ENCODE measurements around the gene CACNG1. TPM values are rescaled to one million over a fixed set of nuclear protein-coding genes. Genes with fewer than 3 reads are reported as not detected.

Gene CACNG1
- total RNA-seq, 1 experiment from 2014 or later = not detected

DNA sequence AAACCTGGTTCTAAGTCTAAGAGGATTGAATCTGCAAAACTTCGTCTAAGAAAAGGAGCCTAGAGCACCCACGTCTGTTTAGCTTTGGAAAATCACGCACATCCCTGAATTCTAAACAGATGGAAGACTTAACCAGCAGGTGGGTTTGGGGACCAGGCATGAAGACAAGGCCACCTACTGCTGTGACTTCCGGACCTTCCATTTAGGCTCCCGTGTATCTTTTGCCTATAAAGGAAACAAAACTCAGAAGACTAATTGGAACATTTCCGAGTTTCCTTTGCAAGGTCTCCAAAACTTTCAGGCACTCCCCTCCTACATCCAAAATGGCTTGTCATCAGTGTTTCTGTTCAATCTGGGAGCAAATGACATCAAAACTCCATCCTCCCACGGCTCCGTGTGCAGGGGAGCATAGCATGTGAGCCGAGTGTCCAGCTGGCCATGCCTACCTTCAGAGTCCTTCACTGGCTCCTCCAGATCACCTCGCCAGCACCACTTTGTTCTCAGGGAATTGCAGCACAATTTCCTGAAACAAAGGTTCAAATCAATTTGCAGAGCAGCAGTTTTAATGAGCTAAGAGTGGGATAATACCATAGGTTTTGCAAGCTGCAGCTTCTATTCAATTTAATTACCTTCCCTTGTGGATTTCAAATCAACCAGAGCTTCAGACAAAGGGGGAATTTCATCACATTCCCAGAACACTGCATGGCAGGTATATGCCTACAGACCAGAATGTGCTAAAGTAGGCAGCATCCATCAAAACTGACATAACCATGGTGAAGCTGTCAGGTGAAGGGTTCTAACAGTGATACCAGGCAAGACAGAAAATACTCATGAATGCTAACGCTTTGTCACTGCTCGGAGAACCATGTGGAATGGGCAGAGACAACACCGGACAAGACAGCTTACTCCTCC is 23.5 kb downstream of the CACNG1 start:
- TF ChIP-seq, protein P1, sequence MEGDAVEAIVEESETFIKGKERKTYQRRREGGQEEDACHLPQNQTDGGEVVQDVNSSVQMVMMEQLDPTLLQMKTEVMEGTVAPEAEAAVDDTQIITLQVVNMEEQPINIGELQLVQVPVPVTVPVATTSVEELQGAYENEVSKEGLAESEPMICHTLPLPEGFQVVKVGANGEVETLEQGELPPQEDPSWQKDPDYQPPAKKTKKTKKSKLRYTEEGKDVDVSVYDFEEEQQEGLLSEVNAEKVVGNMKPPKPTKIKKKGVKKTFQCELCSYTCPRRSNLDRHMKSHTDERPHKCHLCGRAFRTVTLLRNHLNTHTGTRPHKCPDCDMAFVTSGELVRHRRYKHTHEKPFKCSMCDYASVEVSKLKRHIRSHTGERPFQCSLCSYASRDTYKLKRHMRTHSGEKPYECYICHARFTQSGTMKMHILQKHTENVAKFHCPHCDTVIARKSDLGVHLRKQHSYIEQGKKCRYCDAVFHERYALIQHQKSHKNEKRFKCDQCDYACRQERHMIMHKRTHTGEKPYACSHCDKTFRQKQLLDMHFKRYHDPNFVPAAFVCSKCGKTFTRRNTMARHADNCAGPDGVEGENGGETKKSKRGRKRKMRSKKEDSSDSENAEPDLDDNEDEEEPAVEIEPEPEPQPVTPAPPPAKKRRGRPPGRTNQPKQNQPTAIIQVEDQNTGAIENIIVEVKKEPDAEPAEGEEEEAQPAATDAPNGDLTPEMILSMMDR (IDR thresholded peaks at IDR 0.05; ENCODE audit: unreplicated experiment) = no peak
- Mint-ChIP-seq H3K4me1 (ENCODE audit: low read depth, unreplicated experiment) (no peaks in the 10 kb centered on the region), H3K9me3 (ENCODE audit: low read depth, unreplicated experiment) (no peaks in the 10 kb centered on the region), H3K27me3 (ENCODE audit: unreplicated experiment) (no peaks in the 10 kb centered on the region), H3K36me3 (ENCODE audit: insufficient read depth, unreplicated experiment) (no peaks in the 10 kb centered on the region), H3K4me3 (ENCODE audit: low read depth, unreplicated experiment) (no peak overlapping the region), H3K27ac (ENCODE audit: unreplicated experiment) (no peak overlapping the region)
- BruUV-seq (replicated peaks) = no TSS peak
- intact Hi-C loops (cut with micrococcal nuclease; ENCODE audit: unreplicated experiment) = no loop called here
- CTCF ChIA-PET = interaction anchor here (0.7 to 1.2 kb wide), 2 partner anchors 8 to 10 kb away, joined by 3 read pairs; no protein-coding TSS in a partner anchor
- DNase-seq = no peak

DNA sequence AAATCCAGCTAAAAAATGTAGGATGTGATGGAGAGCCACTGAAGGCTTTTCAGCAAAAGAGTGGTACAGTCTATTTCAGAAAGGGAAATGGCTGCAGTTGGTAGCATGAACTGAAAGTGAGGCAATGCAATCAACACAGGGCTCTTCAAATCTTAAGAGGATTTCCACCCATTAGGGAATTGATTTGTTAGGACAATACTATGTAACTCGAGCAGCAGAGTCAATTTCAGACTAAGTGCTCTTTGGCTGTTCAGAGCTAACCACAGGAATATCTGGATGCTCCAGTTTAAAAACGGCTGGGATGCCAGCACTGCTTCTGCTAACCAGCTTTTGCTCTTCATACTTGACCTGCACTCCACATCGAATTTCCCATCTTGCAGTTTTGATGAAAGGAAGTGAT is 24.6 kb downstream of the CACNG1 start:
- intact Hi-C loops (cut with micrococcal nuclease; ENCODE audit: unreplicated experiment) = no loop called here
- H3K4me3 Mint-ChIP-seq (ENCODE audit: low read depth, unreplicated experiment) = no peak overlapping the region
- TF ChIP-seq, protein P1 (IDR thresholded peaks at IDR 0.05; ENCODE audit: unreplicated experiment) = no peak
- no peaks in the 10 kb centered on the region for H3K36me3 Mint-ChIP-seq (ENCODE audit: insufficient read depth, unreplicated experiment)
- no TSS peak for BruUV-seq (replicated peaks)
- DNase-seq = no peak
- H3K4me1 Mint-ChIP-seq (ENCODE audit: low read depth, unreplicated experiment) = no peaks in the 10 kb centered on the region
- CTCF ChIA-PET = interaction anchor here (0.5 kb wide), 1 partner anchor 514 kb away, joined by 3 read pairs; no protein-coding TSS in a partner anchor
- no peaks in the 10 kb centered on the region for H3K9me3 Mint-ChIP-seq (ENCODE audit: low read depth, unreplicated experiment)
- no peaks in the 10 kb centered on the region for H3K27me3 Mint-ChIP-seq (ENCODE audit: unreplicated experiment)
- no peak overlapping the region for H3K27ac Mint-ChIP-seq (ENCODE audit: unreplicated experiment)

DNA sequence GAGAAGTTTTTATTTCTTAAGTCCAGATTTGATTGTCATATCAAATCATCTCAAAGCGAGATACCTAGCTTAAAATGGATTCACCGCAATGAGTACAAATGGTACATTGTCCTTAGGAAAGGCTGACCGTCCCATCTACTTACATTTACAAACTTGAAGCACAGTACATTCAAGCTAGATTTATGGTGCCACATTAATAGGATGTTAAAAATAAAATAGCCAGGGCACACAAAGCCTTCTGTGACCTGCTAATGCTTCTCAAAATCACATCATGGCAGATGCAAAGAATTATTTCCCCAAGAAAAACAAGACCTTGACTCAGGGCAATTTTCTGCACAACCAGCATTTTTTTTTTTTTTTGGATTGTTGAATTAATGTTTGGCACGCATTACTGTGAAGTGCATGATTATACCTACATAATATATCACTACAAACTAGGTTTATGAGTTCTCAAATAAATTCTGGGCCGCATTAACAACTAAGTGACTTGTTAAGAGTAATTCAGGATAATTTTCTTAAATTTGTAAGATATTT is 25.3 kb downstream of the CACNG1 start:
- intact Hi-C loops (cut with micrococcal nuclease; ENCODE audit: unreplicated experiment) = no loop called here
- H3K4me1 Mint-ChIP-seq (ENCODE audit: low read depth, unreplicated experiment) = peaks cover 2% of the 10 kb centered on the region
- H3K27ac Mint-ChIP-seq (ENCODE audit: unreplicated experiment) = no peak overlapping the region
- no peaks in the 10 kb centered on the region for H3K36me3 Mint-ChIP-seq (ENCODE audit: insufficient read depth, unreplicated experiment)
- DNase-seq = no peak
- no peaks in the 10 kb centered on the region for H3K9me3 Mint-ChIP-seq (ENCODE audit: low read depth, unreplicated experiment)
- TF ChIP-seq, protein P1 (IDR thresholded peaks at IDR 0.05; ENCODE audit: unreplicated experiment) = no peak
- CTCF ChIA-PET = interaction anchor here (0.5 kb wide), 1 partner anchor 514 kb away, joined by 3 read pairs; no protein-coding TSS in a partner anchor
- H3K4me3 Mint-ChIP-seq (ENCODE audit: low read depth, unreplicated experiment) = no peak overlapping the region
- H3K27me3 Mint-ChIP-seq (ENCODE audit: unreplicated experiment) = no peaks in the 10 kb centered on the region
- BruUV-seq (replicated peaks) = no TSS peak

DNA sequence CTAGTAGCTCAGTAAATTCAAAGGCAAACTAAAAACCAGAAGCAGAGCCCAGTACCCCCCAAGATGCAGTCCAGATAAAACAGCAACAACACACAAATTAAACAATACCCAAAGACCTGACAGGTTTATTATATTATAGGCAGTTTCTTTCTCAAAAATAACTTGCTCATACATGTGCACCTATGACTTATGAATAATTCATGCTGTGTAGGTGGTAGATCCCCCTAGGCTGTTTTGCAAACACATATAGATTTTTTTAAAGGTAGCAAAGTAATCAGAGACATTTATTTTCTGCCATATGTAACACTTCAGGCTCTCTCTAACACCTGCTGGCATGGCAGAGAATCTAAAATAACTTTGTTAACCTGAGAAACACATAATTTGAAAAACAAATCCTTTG is 27.2 kb downstream of the CACNG1 start:
- no peaks in the 10 kb centered on the region for H3K36me3 Mint-ChIP-seq (ENCODE audit: insufficient read depth, unreplicated experiment)
- no peak for DNase-seq
- no TSS peak for BruUV-seq (replicated peaks)
- CTCF ChIA-PET = no interaction called here
- H3K9me3 Mint-ChIP-seq (ENCODE audit: low read depth, unreplicated experiment) = no peaks in the 10 kb centered on the region
- TF ChIP-seq, protein P1 (IDR thresholded peaks at IDR 0.05; ENCODE audit: unreplicated experiment) = no peak
- H3K4me1 Mint-ChIP-seq (ENCODE audit: low read depth, unreplicated experiment) = peaks cover 21% of the 10 kb centered on the region
- no peak overlapping the region for H3K27ac Mint-ChIP-seq (ENCODE audit: unreplicated experiment)
- intact Hi-C loops (cut with micrococcal nuclease; ENCODE audit: unreplicated experiment) = no loop called here
- H3K27me3 Mint-ChIP-seq (ENCODE audit: unreplicated experiment) = no peaks in the 10 kb centered on the region
- no peak overlapping the region for H3K4me3 Mint-ChIP-seq (ENCODE audit: low read depth, unreplicated experiment)
